Measurements from ENCODE around the gene GRM8.

GRM8 gene

DNA sequence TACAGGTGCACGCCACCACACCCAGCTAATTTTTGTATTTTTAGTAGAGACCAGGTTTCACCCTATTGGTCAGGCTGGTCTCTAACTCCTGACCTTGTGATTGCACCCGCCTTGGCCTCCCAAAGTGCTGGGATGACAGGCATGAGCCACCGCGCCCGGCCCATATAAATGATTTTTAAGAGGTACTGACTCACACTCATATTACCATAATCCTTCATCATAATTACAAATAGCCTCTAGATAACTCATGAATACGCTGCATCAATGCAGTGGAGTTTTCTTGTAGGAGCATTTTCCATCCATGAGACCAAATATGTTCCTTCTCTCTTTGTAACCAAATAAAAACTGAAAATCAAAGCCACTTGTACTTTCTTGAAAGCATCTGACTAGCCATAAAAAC lies 193.3 kb downstream of the GRM8 start:
- Mint-ChIP-seq H3K4me1 (ENCODE audit: low read depth) (no peaks in the 10 kb centered on the region), H3K36me3 (ENCODE audit: low read depth) (no peaks in the 10 kb centered on the region), H3K27ac (no peak overlapping the region), H3K9me3 (peaks cover 10% of the 10 kb centered on the region), H3K27me3 (ENCODE audit: low read depth) (no peaks in the 10 kb centered on the region), H3K4me3 (no peak overlapping the region)

DNA sequence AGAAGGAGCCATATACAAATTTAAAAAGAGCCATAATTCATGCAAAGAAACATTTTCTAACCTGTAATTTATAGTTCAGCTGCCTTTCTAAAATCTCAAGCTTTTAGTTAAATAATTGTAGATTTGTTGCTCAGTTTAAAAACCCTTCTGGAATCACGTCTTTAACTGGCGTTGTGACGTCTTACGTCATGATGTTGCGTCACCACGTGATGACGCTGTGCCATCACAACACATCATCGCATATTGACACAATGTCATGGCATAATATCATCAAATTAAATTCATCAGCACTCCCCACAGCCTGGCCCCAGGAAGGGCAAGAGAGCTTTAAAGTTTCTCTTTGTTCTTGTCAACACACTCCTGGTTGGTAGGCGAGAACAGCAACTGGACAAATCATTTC lies 194.8 kb downstream of the GRM8 start:
- Mint-ChIP-seq H3K4me1 (ENCODE audit: low read depth) (no peaks in the 10 kb centered on the region), H3K27ac (no peak overlapping the region), H3K9me3 (no peaks in the 10 kb centered on the region), H3K27me3 (ENCODE audit: low read depth) (no peaks in the 10 kb centered on the region), H3K4me3 (no peak overlapping the region), H3K36me3 (ENCODE audit: low read depth) (no peaks in the 10 kb centered on the region)

DNA sequence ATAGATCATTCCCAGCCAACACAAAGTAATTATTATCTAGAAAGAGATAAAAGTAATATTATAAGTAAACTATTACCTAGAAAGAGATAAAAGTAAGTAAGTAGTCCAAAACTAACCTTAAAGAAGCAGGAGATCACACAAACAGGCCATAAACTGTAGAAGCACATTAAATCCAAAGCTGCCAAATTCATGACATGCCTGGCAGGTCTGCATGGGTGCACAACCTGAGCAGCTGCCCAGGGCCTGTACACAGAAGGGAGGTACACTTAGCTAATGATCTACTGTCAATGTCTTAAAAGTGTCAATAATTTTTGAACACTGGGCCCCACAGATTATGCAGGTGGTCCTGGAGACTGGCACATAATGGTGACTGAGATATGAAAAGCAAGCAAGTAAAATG lies 196.5 kb downstream of the GRM8 start:
- Mint-ChIP-seq H3K4me1 (ENCODE audit: low read depth) (no peaks in the 10 kb centered on the region), H3K4me3 (no peak overlapping the region), H3K9me3 (no peaks in the 10 kb centered on the region), H3K27me3 (ENCODE audit: low read depth) (no peaks in the 10 kb centered on the region), H3K36me3 (ENCODE audit: low read depth) (no peaks in the 10 kb centered on the region), H3K27ac (no peak overlapping the region)

DNA sequence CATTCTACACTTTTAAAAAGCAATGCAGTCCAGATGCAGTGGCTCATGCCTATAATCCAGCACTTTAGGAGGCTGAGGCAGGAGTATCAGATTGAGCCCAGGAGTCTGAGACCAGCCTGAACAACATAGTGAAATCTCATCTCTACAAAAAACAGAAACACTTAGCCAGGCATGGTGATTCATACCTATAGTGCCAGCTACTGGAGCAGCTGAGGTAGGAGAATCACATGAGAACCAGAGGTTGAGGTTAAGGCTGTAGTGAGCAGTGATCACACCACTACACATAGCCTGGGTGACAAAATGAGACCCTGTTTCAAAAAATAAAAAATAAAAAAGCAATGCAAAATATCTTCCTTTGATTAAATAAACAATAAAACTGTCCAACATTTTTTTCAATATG lies 205.2 kb downstream of the GRM8 start:
- Mint-ChIP-seq H3K36me3 (ENCODE audit: low read depth) (no peaks in the 10 kb centered on the region), H3K4me1 (ENCODE audit: low read depth) (no peaks in the 10 kb centered on the region), H3K4me3 (no peak overlapping the region), H3K27ac (no peak overlapping the region), H3K27me3 (ENCODE audit: low read depth) (no peaks in the 10 kb centered on the region), H3K9me3 (no peaks in the 10 kb centered on the region)

DNA sequence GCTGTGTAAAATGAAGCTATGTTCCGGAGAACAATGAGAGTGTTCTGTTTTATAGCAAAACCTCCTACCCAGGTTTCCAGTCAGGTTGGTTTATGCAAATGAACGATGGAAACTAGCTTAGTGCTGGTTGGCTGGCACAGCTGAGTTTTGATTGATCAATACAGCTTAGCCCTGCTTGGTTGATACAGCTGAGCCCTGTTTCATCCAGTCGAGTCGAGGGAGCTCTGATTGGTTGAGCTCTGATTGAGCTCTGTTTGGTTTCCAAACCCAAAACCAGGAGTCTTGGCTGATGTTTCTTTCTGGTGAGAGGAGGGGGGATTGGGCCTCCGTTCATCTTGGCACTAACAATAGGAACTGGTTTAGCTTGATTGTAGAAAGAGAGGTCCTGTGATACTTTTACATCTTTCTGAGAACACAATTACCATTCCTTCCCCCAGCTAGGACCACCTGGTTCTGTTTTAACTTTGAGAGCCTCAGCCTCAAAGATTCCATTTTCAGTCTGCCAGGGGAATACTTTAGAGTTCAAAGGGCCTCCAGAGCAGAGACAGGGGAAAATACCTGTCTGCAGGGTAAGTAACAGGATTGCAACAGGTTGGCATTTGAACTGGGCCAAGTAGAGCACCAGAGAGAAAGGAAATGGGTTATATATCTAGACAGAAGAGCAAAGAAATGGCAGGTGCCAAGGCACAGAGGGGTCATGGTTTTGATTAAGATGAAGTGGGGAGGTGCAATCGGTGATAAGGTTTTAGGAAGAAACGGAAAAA lies 210.9 kb downstream of the GRM8 start:
- Mint-ChIP-seq H3K36me3 (ENCODE audit: low read depth) (no peaks in the 10 kb centered on the region), H3K4me3 (no peak overlapping the region), H3K27ac (no peak overlapping the region), H3K9me3 (peaks cover 3% of the 10 kb centered on the region), H3K27me3 (ENCODE audit: low read depth) (no peaks in the 10 kb centered on the region), H3K4me1 (ENCODE audit: low read depth) (no peaks in the 10 kb centered on the region)

DNA sequence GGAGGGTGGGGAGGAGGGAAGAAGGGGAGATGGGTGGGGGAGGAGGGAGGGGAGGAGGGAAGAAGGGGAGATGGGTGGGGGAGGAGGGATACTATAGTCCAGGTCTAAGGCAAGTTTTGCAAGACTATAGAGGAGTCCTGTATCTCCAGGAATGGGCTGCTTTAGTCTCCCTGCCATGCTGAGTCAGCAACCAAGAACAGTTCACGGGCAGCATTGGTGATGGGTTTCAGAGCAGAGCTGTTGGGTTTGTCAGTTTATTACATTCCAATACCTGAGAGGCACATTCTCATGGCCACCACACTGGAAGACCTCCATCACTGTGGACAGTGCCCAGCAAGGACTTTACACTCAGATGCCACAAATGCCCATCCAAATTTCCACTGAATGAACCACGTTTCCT lies 212.7 kb downstream of the GRM8 start:
- Mint-ChIP-seq H3K4me1 (ENCODE audit: low read depth) (no peaks in the 10 kb centered on the region), H3K9me3 (peaks cover 3% of the 10 kb centered on the region), H3K27me3 (ENCODE audit: low read depth) (no peaks in the 10 kb centered on the region), H3K36me3 (ENCODE audit: low read depth) (no peaks in the 10 kb centered on the region), H3K4me3 (no peak overlapping the region), H3K27ac (no peak overlapping the region)

DNA sequence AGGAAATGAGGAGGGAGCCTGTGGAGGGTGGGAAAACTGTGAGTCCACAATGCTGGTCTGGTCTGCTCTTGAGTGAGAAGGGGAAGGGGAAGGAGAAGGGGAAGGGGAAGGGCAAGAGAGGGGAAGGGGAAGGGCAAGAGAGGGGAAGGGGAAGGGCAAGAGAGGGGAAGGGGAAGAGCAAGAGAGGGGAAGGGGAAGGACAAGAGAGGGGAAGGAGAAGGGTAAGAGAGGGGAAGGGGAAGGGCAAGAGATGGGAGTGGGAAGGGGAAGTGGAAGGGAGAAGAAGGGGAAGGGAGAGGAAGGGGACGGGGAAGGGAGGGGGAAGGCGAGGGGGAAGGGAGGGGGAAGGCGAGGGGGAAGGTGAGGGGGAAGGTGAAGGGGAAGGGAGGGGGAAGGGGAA lies 213.2 kb downstream of the GRM8 start:
- Mint-ChIP-seq H3K27ac (no peak overlapping the region), H3K36me3 (ENCODE audit: low read depth) (no peaks in the 10 kb centered on the region), H3K4me1 (ENCODE audit: low read depth) (no peaks in the 10 kb centered on the region), H3K9me3 (peaks cover 3% of the 10 kb centered on the region), H3K27me3 (ENCODE audit: low read depth) (no peaks in the 10 kb centered on the region), H3K4me3 (no peak overlapping the region)

DNA sequence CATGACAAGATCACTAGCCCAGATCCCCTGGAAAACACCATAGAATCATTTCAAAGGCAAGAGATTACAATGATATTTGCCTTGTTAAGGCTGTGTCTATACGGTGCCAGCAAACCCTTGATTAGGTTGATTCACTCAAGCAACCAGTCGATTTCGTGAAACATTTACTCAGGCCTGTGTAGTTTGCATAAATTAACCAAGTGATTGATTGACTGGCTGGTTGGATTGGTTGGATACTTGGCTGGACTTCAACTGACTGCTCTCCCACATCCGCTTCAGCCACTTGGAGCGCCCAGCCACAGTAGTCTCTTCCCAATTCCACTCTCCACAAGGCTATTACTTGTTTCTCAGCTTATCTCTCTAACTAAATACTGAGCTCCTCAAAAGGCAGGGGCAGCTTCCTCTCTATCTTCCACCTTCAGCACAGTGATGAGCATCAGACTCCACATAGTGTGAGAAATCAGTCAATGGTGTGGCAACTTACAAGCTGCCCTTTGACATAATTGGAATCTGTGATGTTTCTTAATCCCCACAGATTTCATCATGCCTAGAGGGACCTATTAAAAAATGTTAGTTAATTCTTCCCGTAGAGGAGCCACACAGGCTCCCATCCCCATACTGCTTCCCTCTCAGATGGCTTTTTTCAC lies 217.4 kb downstream of the GRM8 start:
- H3K27ac Mint-ChIP-seq, result no peak overlapping the region

DNA sequence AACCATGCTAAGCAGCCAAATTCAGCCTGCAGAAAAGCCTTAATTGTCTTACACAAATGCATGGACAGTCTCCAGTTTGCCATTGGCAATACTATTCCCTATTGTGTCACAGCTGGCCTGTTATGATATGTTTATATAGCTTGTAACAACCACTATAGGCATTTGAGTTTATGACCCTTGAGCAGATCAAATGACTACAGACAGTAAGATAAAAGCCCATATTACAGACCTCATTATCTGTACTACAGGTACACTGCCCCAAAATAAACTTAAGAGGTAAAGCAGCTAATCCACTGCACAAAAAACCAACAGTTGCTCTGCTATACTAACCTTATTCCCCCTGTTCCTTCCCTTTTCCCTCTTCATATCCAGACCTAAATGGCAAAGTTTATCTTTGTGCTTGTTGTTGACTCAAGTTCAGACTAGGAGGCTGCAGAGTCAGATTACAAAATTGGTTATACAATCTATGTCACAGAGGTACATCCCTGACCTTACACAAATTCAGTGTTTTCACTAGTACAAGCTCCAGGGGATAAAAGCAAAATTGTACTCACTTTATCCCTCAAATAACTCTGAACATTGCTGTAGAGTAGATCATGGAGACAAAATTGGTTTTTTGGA lies 218.4 kb downstream of the GRM8 start:
- no peak overlapping the region for H3K27ac Mint-ChIP-seq
- H3K4me1 Mint-ChIP-seq (ENCODE audit: low read depth), result no peaks in the 10 kb centered on the region
- H3K9me3 Mint-ChIP-seq, result no peaks in the 10 kb centered on the region
- H3K27me3 Mint-ChIP-seq (ENCODE audit: low read depth), result no peaks in the 10 kb centered on the region
- no peak overlapping the region for H3K4me3 Mint-ChIP-seq
- no peaks in the 10 kb centered on the region for H3K36me3 Mint-ChIP-seq (ENCODE audit: low read depth)

More for the DNA sequence above, 217.4 kb downstream of the GRM8 start:
- Mint-ChIP-seq H3K27me3 (ENCODE audit: low read depth) (no peaks in the 10 kb centered on the region), H3K9me3 (no peaks in the 10 kb centered on the region), H3K36me3 (ENCODE audit: low read depth) (no peaks in the 10 kb centered on the region), H3K4me1 (ENCODE audit: low read depth) (no peaks in the 10 kb centered on the region), H3K4me3 (no peak overlapping the region)

DNA sequence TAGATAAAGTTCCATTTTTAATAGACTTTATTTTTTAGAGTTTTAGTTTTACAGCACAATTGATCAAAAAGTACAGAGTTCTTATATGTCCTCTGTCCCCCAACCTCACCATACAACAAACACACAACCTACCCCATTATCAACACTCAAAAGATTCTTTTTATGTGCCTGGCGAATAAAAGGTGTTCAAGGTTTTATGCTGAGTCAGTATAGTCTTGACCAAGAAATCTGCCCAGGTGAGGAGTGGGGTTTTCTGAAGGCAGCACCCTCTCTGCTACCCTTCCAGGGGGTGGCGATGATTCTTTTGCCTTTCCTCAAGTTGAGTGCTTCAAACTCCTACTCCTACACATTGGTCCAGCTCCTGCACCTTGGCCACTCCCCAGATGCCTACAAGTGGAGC lies 222.9 kb downstream of the GRM8 start:
- H3K4me3 Mint-ChIP-seq, result no peak overlapping the region
- no peaks in the 10 kb centered on the region for H3K36me3 Mint-ChIP-seq (ENCODE audit: low read depth)
- H3K27me3 Mint-ChIP-seq (ENCODE audit: low read depth), result no peaks in the 10 kb centered on the region
- no peak overlapping the region for H3K27ac Mint-ChIP-seq
- H3K9me3 Mint-ChIP-seq, result no peaks in the 10 kb centered on the region
- H3K4me1 Mint-ChIP-seq (ENCODE audit: low read depth), result no peaks in the 10 kb centered on the region

DNA sequence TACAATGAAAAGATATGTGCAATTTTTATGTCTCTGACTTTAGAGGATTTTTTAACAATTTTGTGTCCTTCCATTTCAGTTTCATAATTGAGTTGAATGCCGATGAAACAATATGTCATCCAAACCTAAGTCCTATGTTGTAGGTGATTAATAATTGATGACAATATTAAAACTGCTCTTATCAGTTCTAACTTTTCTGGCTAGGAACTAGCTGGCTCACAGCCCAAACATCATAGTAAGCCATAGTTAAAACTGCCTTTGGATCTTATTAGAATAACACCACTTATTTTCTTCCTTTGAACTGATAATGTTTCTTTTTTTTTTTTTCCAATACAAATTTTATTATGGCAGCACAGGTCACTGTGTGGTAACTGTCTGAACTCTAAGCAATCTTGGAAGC lies 230.9 kb downstream of the GRM8 start:
- no peaks in the 10 kb centered on the region for H3K27me3 Mint-ChIP-seq (ENCODE audit: low read depth)
- H3K4me3 Mint-ChIP-seq, result no peak overlapping the region
- no peaks in the 10 kb centered on the region for H3K9me3 Mint-ChIP-seq
- H3K27ac Mint-ChIP-seq, result no peak overlapping the region
- H3K36me3 Mint-ChIP-seq (ENCODE audit: low read depth), result no peaks in the 10 kb centered on the region
- H3K4me1 Mint-ChIP-seq (ENCODE audit: low read depth), result no peaks in the 10 kb centered on the region

DNA sequence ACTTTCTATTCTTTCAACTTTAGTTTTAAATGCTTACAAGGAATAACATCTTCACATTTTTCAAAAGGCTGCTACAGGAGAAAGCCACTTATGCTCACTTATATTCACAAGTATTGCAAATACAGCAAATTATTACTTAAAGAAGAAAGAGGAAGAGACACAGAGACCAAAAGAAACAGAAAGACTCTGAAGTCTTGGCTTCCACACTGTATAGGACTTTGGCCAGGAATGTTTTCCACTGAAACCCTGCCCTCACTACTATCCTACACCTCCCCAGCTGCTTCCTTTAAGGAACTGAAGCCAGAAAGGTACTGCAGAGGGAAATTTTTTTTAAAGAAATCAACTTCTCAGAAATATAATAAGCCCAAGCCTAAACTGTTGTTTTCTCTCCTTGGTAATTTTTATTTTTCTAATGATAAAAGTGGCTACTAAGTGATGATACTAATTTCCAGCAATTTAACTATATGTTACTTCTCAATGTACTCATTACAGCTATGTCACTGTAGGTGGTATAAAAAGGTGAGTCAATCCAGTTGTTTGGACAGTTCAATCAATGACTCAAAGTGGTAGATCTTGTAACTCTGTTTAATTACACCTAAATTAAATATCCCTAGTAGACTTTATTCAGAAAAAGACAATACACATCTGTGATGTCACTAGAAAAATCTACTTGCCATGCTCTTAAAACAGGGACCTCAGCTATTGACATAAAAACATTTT lies 231.6 kb downstream of the GRM8 start:
- Mint-ChIP-seq H3K27ac (no peak overlapping the region), H3K4me3 (no peak overlapping the region), H3K36me3 (ENCODE audit: low read depth) (no peaks in the 10 kb centered on the region), H3K27me3 (ENCODE audit: low read depth) (no peaks in the 10 kb centered on the region), H3K9me3 (no peaks in the 10 kb centered on the region), H3K4me1 (ENCODE audit: low read depth) (no peaks in the 10 kb centered on the region)

DNA sequence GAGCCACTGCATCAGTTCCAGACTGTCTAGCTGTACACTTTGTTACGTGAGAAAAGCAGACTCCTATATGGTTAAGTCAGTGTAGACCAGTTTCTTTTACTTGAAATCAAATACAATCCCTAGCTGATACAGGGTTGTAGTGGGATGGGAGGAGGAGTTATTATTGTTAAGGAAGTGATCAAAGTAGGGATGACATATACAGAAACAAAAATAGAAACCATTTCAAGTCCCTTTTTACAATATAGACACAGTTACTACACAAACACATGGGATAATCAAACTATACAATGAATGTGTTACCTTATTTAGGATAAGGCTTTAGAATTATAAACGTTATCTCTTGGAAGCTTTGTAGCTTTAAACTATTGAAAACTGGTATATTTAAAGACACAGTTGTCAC lies 233.9 kb downstream of the GRM8 start:
- H3K27me3 Mint-ChIP-seq (ENCODE audit: low read depth), result no peaks in the 10 kb centered on the region
- no peaks in the 10 kb centered on the region for H3K4me1 Mint-ChIP-seq (ENCODE audit: low read depth)
- no peak overlapping the region for H3K4me3 Mint-ChIP-seq
- no peaks in the 10 kb centered on the region for H3K9me3 Mint-ChIP-seq
- no peaks in the 10 kb centered on the region for H3K36me3 Mint-ChIP-seq (ENCODE audit: low read depth)
- no peak overlapping the region for H3K27ac Mint-ChIP-seq

DNA sequence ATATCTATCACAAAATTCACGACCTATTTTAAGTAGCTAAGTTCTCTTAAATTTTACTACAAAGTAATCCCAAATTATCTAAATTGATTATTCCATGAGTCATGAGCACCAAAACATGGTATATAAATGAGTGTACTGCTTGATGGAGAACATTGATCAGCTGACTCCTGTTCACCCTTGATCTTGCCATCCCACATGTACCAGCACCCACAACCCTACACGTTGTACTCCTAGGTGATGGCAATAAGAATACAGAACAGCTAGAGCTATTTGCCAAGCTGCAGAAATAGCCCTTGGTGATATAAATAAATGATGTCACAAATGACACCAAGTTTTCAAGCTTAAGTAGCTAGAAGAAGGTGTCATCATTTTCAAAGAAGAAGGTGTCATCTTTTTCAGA lies 235.5 kb downstream of the GRM8 start:
- no peaks in the 10 kb centered on the region for H3K36me3 Mint-ChIP-seq (ENCODE audit: low read depth)
- H3K27ac Mint-ChIP-seq, result no peak overlapping the region
- H3K9me3 Mint-ChIP-seq, result no peaks in the 10 kb centered on the region
- H3K27me3 Mint-ChIP-seq (ENCODE audit: low read depth), result no peaks in the 10 kb centered on the region
- H3K4me3 Mint-ChIP-seq, result no peak overlapping the region
- no peaks in the 10 kb centered on the region for H3K4me1 Mint-ChIP-seq (ENCODE audit: low read depth)

DNA sequence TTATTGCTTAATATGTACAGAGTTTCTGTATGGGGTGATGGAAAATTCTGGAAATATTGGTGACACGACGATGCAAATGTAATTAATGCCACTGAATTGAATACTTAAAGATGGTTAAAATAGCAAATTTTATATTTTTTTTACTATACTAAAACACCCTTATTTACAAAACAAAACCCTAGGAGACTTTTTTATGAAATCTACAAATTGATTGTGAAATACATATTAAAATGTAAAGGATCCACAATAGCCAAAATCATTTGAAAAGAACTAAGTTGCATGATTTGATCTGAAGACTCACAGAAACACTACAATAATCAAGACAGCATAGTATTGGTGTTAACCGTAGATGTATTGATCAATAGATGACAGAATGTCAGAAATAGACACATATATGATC lies 252.0 kb downstream of the GRM8 start:
- Mint-ChIP-seq H3K4me1 (ENCODE audit: low read depth) (no peaks in the 10 kb centered on the region), H3K9me3 (no peaks in the 10 kb centered on the region), H3K36me3 (ENCODE audit: low read depth) (no peaks in the 10 kb centered on the region), H3K4me3 (no peak overlapping the region), H3K27ac (no peak overlapping the region), H3K27me3 (ENCODE audit: low read depth) (no peaks in the 10 kb centered on the region)

All from T-helper 1 cell treated with Interleukin-12 subunit alpha and Interleukin-12 subunit beta and Interleukin-4 antibody, amounts not matched to agents 30 μg/mL and 1 μg/mL, for 36 hours (primary cell).